IMR-90 (cell line): ENCODE measurements around the gene TNKS2. TPM values are rescaled to one million over a fixed set of nuclear protein-coding genes. Genes with fewer than 3 reads are reported as not detected.

ENCODE experiments used
- ATAC-seq: fragments of 200-7000 bp; cut with Tn5 transposase; 2 replicates; pipeline ENCODE4 v1.9.1; 2020; ENCODE audit warnings: low read depth, mild to moderate bottlenecking, moderate library complexity
- BruUV-seq: library from RNA; stranded (reverse); fragments of 400-500 nt; replicated peaks from 2 replicates; lab custom pipeline; 2021; lab: Mats Ljungman, UMichigan
- CTCF ChIA-PET: fragments of 300-600 bp; formaldehyde crosslinking; extraction: SDS; loops from one replicate; lab custom pipeline; 2021; ENCODE audit warnings: antibody characterized with exemption; lab: Yijun Ruan, JAX
- POLR2A ChIA-PET: fragments of 300-600 bp; sonication (Branson Sonifier 250); formaldehyde crosslinking; loops from one replicate; lab custom pipeline; 2022; ENCODE audit warnings: antibody characterized with exemption; ENCODE audit not compliant: unreplicated experiment; lab: Charles Lee
- DNase-seq: peaks from one replicate; pipeline ENCODE4 v3.0.0; 2013
- H2AFZ ChIP-seq: replicated peaks from 2 replicates; pipeline ENCODE3; 2013; ENCODE audit warnings: low read length, mild to moderate bottlenecking; ENCODE audit not compliant: poor library complexity
- H2AK5ac ChIP-seq: 2 replicates; pipeline ENCODE4 v1.6.1; 2013; ENCODE audit warnings: low read depth, low read length, inconsistent platforms
- H2AK9ac ChIP-seq: replicated peaks from 2 replicates; pipeline ENCODE3; 2013; ENCODE audit warnings: mild to moderate bottlenecking, low read depth, low read length, moderate library complexity; ENCODE audit not compliant: poor library complexity
- H2BK120ac ChIP-seq: 2 replicates; pipeline ENCODE4 v1.6.1; 2013; ENCODE audit warnings: low read depth, low read length, inconsistent platforms
- H2BK15ac ChIP-seq: 3 replicates; pipeline ENCODE4 v1.6.1; 2013; ENCODE audit warnings: low read depth, low read length, inconsistent platforms
- H2BK20ac ChIP-seq: 2 replicates; pipeline ENCODE4 v1.6.1; 2013; ENCODE audit warnings: low read depth, mild to moderate bottlenecking, inconsistent platforms, low read length, moderate library complexity
- H2BK5ac ChIP-seq: 2 replicates; pipeline ENCODE4 v1.6.1; 2013; ENCODE audit warnings: mild to moderate bottlenecking, low read depth, low read length, inconsistent platforms; ENCODE audit not compliant: poor library complexity, severe bottlenecking
- H3K14ac ChIP-seq: replicated peaks from 2 replicates; pipeline ENCODE4 v1.6.1; 2013; ENCODE audit warnings: low read depth, low read length, inconsistent platforms
- H3K18ac ChIP-seq: 2 replicates; pipeline ENCODE4 v1.6.1; 2013; ENCODE audit warnings: low read depth, low read length, control low read depth
- H3K23ac ChIP-seq: 2 replicates; pipeline ENCODE4 v1.6.1; 2013; ENCODE audit warnings: low read depth, low read length, inconsistent platforms
- H3K27ac ChIP-seq: 2 replicates; pipeline ENCODE4 v1.5.1; 2013; ENCODE audit warnings: mild to moderate bottlenecking, control low read depth, low read length; ENCODE audit not compliant: insufficient read depth
- H3K27me3 ChIP-seq: 2 replicates; pipeline ENCODE4 v1.6.1; 2013; ENCODE audit warnings: low read length; ENCODE audit not compliant: control insufficient read depth, insufficient read depth
- H3K36me3 ChIP-seq: 2 replicates; pipeline ENCODE4 v1.6.1; 2013; ENCODE audit warnings: low read length, mixed read lengths; ENCODE audit not compliant: control insufficient read depth, insufficient read depth
- H3K4ac ChIP-seq: 2 replicates; pipeline ENCODE4 v1.6.1; 2013; ENCODE audit warnings: low read depth, low read length, inconsistent platforms
- H3K4me1 ChIP-seq: 2 replicates; pipeline ENCODE4 v1.6.1; 2013; ENCODE audit warnings: low read length, mixed read lengths; ENCODE audit not compliant: control insufficient read depth, insufficient read depth
- H3K4me2 ChIP-seq: 2 replicates; pipeline ENCODE4 v1.6.1; 2013; ENCODE audit warnings: low read depth, mild to moderate bottlenecking, control low read depth, low read length, moderate library complexity
- H3K4me3 ChIP-seq: 2 replicates; pipeline ENCODE4 v1.5.1; 2013; ENCODE audit warnings: low read depth, mild to moderate bottlenecking, control low read depth, low read length, moderate library complexity; ENCODE audit not compliant: insufficient read depth
- H3K56ac ChIP-seq: 2 replicates; pipeline ENCODE4 v1.6.1; 2013; ENCODE audit warnings: low read length, inconsistent platforms; ENCODE audit not compliant: insufficient read depth; ENCODE audit errors: extremely low read depth
- H3K79me1 ChIP-seq, 2 experiments: 2 replicates each; pipeline ENCODE4 v1.6.1; 2013; ENCODE audit warnings: low read length in 2 of 2, inconsistent platforms in 1 of 2, low read depth in 1 of 2
- H3K9ac ChIP-seq: 2 replicates; pipeline ENCODE4 v1.6.1; 2013; ENCODE audit warnings: low read depth, low read length, control low read depth
- H3K9me1 ChIP-seq: 2 replicates; pipeline ENCODE4 v1.6.1; 2013; ENCODE audit warnings: low read length, inconsistent platforms; ENCODE audit not compliant: insufficient read depth
- H3K9me3 ChIP-seq: 2 replicates; pipeline ENCODE4 v1.6.1; 2013; ENCODE audit warnings: low read length; ENCODE audit not compliant: control insufficient read depth, insufficient read depth
- H4K20me1 ChIP-seq: 2 replicates; pipeline ENCODE4 v1.6.1; 2013; ENCODE audit warnings: low read length, inconsistent platforms; ENCODE audit not compliant: insufficient read depth
- H4K5ac ChIP-seq: 2 replicates; pipeline ENCODE4 v1.6.1; 2013; ENCODE audit warnings: mild to moderate bottlenecking, low read depth, low read length, control low read depth
- H4K8ac ChIP-seq, 2 experiments: 2 replicates each; pipeline ENCODE4 v1.6.1; 2013; ENCODE audit warnings: low read depth in 2 of 2, low read length in 2 of 2, control low read depth in 1 of 2, inconsistent platforms in 1 of 2
- H4K91ac ChIP-seq: 2 replicates; pipeline ENCODE4 v1.6.1; 2013; ENCODE audit warnings: low read depth, low read length, inconsistent platforms; ENCODE audit not compliant: insufficient read depth
- BHLHE40 ChIP-seq: fragments of 150-350 bp; IDR thresholded peaks from 2 replicates; pipeline ENCODE4 v1.6.1; 2016; ENCODE audit warnings: mild to moderate bottlenecking, low read depth, low read length
- CHD1 ChIP-seq: IDR thresholded peaks from 2 replicates; pipeline ENCODE4 v1.6.1; 2012; ENCODE audit warnings: low read depth, low read length, improper control_type of control experiment
- ELK1 ChIP-seq: fragments of 150-350 bp; IDR thresholded peaks from 2 replicates; pipeline ENCODE4 v1.6.1; 2016; ENCODE audit warnings: low read depth, mild to moderate bottlenecking, low read length, moderate library complexity, borderline replicate concordance
- MAFK ChIP-seq: IDR thresholded peaks from 2 replicates; pipeline ENCODE4 v1.6.1; 2012; ENCODE audit warnings: low read depth, low read length, improper control_type of control experiment
- MAZ ChIP-seq: IDR thresholded peaks from 2 replicates; pipeline ENCODE4 v1.6.1; 2012; ENCODE audit warnings: low read depth, mild to moderate bottlenecking, low read length, improper control_type of control experiment, moderate library complexity, borderline replicate concordance
- NFE2L2 ChIP-seq: fragments of 150-350 bp; IDR thresholded peaks from 2 replicates; pipeline ENCODE4 v1.6.1; 2016; ENCODE audit warnings: low read depth, mild to moderate bottlenecking, low read length
- POLR2A ChIP-seq: IDR thresholded peaks from 2 replicates; pipeline ENCODE4 v1.6.1; 2012; ENCODE audit warnings: mild to moderate bottlenecking, low read depth, low read length
- RAD21 ChIP-seq: IDR thresholded peaks from 2 replicates; pipeline ENCODE4 v1.6.1; 2012; ENCODE audit warnings: low read length, improper control_type of control experiment
- RCOR1 ChIP-seq: IDR thresholded peaks from 2 replicates; pipeline ENCODE4 v1.6.1; 2012; ENCODE audit warnings: mild to moderate bottlenecking, low read length, improper control_type of control experiment; ENCODE audit not compliant: insufficient replicate concordance
- RFX5 ChIP-seq: IDR thresholded peaks from 2 replicates; pipeline ENCODE4 v1.8.0; 2012; ENCODE audit warnings: low read depth, mild to moderate bottlenecking, low read length, moderate library complexity
- SMC3 ChIP-seq: fragments of 150-350 bp; IDR thresholded peaks from 2 replicates; pipeline ENCODE4 v1.6.1; 2016; ENCODE audit warnings: low read depth, mild to moderate bottlenecking, antibody characterized with exemption, low read length, moderate library complexity
- WGBS, 2 experiments: methylation state at CpG; one replicate each; pipeline versions ENCODE4 v1.1.5 to v1.1.7; 2013; ENCODE audit warnings: missing lambda C conversion rate in 2 of 2; ENCODE audit not compliant: insufficient read length in 1 of 2; ENCODE audit errors: extremely low coverage in 2 of 2; 5-methylcytosine and 5-hydroxymethylcytosine counted together
- dilution Hi-C: fragments of 300-500 bp; cut with HindIII; formaldehyde crosslinking; loops from one replicate; pipeline ENCODE4 v1.14.3; 2018; ENCODE audit warnings: low sequenced_read_pairs; ENCODE audit not compliant: unreplicated experiment
- in situ Hi-C: fragments of 300-500 bp; cut with MboI; formaldehyde crosslinking; loops from 3 replicates; pipeline ENCODE4 v1.14.3; 2019; ENCODE audit warnings: low sequenced_read_pairs, inconsistent platforms, mixed read lengths
- intact Hi-C: fragments of 100-400 bp; cut with micrococcal nuclease; formaldehyde crosslinking; loops from 2 replicates; pipeline ENCODE4 v1.10.0; 2022
- polyA plus RNA-seq, 3 experiments: library from polyadenylated mRNA; depleted of rRNA; stranded (reverse); fragments of >200 nt; gene quantifications; 2 replicates each; pipeline ENCODE4 v1.2.3, GENCODE V29; 2012; ENCODE audit warnings: low replicate concordance in 1 of 3
- total RNA-seq: library from RNA; depleted of rRNA; stranded (reverse); fragments of >200 nt; gene quantifications from 2 replicates; pipeline ENCODE4 v1.2.3, GENCODE V29; 2012

Gene TNKS2
- total and polyA plus RNA-seq, 2 of the 4 experiments (the other 2 are of a cell fraction): 17.0 to 41.4 TPM

- BruUV-seq: no TSS peak
- no peak for ATAC-seq
- H3K4me3 ChIP-seq: no peak overlapping the region
- H2AK5ac ChIP-seq: no peak overlapping the region
- H2BK15ac ChIP-seq: no peak overlapping the region
- peaks cover 2% of the 10 kb centered on the region; the same call in 1 of the 2 replicates for H3K4me1 ChIP-seq
- H3K23ac ChIP-seq: no peak overlapping the region
- H3K14ac ChIP-seq: no peak overlapping the region
- peaks cover 26% of the 10 kb centered on the region for H3K36me3 ChIP-seq
- TF ChIP-seq ELK1 (no peak), POLR2A (no peak), BHLHE40 (no peak), RCOR1 (no peak), CHD1 (no peak), MAZ (no peak), MAFK (no peak), NFE2L2 (no peak), RAD21 (no peak), SMC3 (no peak), RFX5 (no peak)
- intact Hi-C loops: no loop called here
- H2BK120ac ChIP-seq: no peak overlapping the region
- DNase-seq: no peak
- peaks cover 15% of the 10 kb centered on the region; the same call in 1 of the 2 replicates for H4K20me1 ChIP-seq
- no peak overlapping the region for H4K5ac ChIP-seq
- H3K18ac ChIP-seq: no peak overlapping the region
- POLR2A ChIA-PET: no interaction called here
- no peak overlapping the region for H2BK20ac ChIP-seq
- H4K91ac ChIP-seq: no peak overlapping the region
- H3K79me1 ChIP-seq: peaks cover 27 to 66% of the 10 kb centered on the region in 2 experiments
- CTCF ChIA-PET: no interaction called here
- no peak overlapping the region for H3K56ac ChIP-seq
- H2BK5ac ChIP-seq: no peak overlapping the region
- H3K27me3 ChIP-seq: no peaks in the 10 kb centered on the region
- in situ Hi-C loops: no loop called here
- H3K4me2 ChIP-seq: no peak overlapping the region
- 100% methylated on average over 1 of the region's 1 CpG; no CpG with 5 or more reads in 1 of the 2 experiments for WGBS, 2 experiments
- dilution Hi-C loops: no loop called here
- H3K4ac ChIP-seq: no peak overlapping the region
- no peak overlapping the region; a peak in 1 of 4 replicates for H4K8ac ChIP-seq
- no peak overlapping the region for H2AFZ ChIP-seq
- H2AK9ac ChIP-seq: no peak overlapping the region
- peaks cover 7% of the 10 kb centered on the region for H3K9me1 ChIP-seq
- H3K9me3 ChIP-seq: no peaks in the 10 kb centered on the region
- H3K9ac ChIP-seq: no peak overlapping the region
- no peak overlapping the region; the same call in 1 of the 2 replicates for H3K27ac ChIP-seq
Observed at GRCh38 chr10:91813251-91813650, 15.0 kb downstream of the TNKS2 start.
